OCI-LY1 (cell line): ENCODE results near the gene PRDM1.

Experiments used
- H2AFZ ChIP-seq: fragments of 200-600 bp; sonication (generic), shearing (Covaris generic); 2 replicates; pipeline ENCODE4 v1.6.0; 2014; ENCODE audit warnings: antibody characterized with exemption, mild to moderate bottlenecking, low read length
- H3F3A ChIP-seq: fragments of 200-600 bp; sonication (generic), shearing (Covaris generic); 2 replicates; pipeline ENCODE4 v1.6.0; 2014; ENCODE audit warnings: mild to moderate bottlenecking, antibody characterized with exemption, low read length, moderate library complexity; ENCODE audit not compliant: insufficient read depth
- H3K27ac ChIP-seq: fragments of 200-600 bp; sonication (generic); 2 replicates; pipeline ENCODE4 v1.5.1; 2014; ENCODE audit warnings: low read length, mixed run types, mild to moderate bottlenecking, low read depth; ENCODE audit not compliant: poor library complexity, severe bottlenecking
- H3K27me3 ChIP-seq: fragments of 200-600 bp; sonication (generic); 2 replicates; pipeline ENCODE4 v1.6.0; 2014; ENCODE audit warnings: antibody characterized with exemption, mild to moderate bottlenecking, low read length, moderate library complexity; ENCODE audit not compliant: insufficient read depth
- H3K36me3 ChIP-seq: fragments of 200-600 bp; sonication (generic); 2 replicates; pipeline ENCODE4 v1.6.1; 2014; ENCODE audit warnings: mild to moderate bottlenecking, antibody characterized with exemption, low read length, moderate library complexity, mixed read lengths; ENCODE audit not compliant: insufficient read depth
- H3K4me1 ChIP-seq: fragments of 200-600 bp; sonication (generic); 2 replicates; pipeline ENCODE4 v1.5.1; 2014; ENCODE audit warnings: mild to moderate bottlenecking, low read length, moderate library complexity; ENCODE audit not compliant: insufficient read depth, severe bottlenecking
- H3K4me2 ChIP-seq: fragments of 200-600 bp; sonication (generic), shearing (Covaris generic); 2 replicates; pipeline ENCODE4 v1.6.1; 2014; ENCODE audit warnings: low read length
- H3K4me3 ChIP-seq: fragments of 200-600 bp; sonication (generic); 2 replicates; pipeline ENCODE4 v1.5.1; 2014; ENCODE audit warnings: low read length, low read depth, mild to moderate bottlenecking, mixed read lengths; ENCODE audit not compliant: poor library complexity, severe bottlenecking
- H3K79me2 ChIP-seq: fragments of 200-600 bp; shearing (Covaris generic); 2 replicates; pipeline ENCODE4 v1.6.1; 2016; ENCODE audit warnings: mixed run types, low read length, mixed read lengths; ENCODE audit not compliant: insufficient read depth
- H3K9ac ChIP-seq: fragments of 200-600 bp; sonication (generic), shearing (Covaris generic); 2 replicates; pipeline ENCODE4 v1.6.1; 2014; ENCODE audit warnings: mild to moderate bottlenecking, low read length, mixed read lengths
- H3K9me2 ChIP-seq: fragments of 200-600 bp; sonication (generic), shearing (Covaris generic); 2 replicates; pipeline ENCODE4 v1.6.1; 2014; ENCODE audit warnings: low read depth, mild to moderate bottlenecking, low read length, mixed read lengths
- H3K9me3 ChIP-seq: fragments of 200-600 bp; shearing (Covaris generic); 2 replicates; pipeline ENCODE4 v1.6.1; 2014; ENCODE audit warnings: low read length, mixed read lengths
- H4K20me1 ChIP-seq: fragments of 200-600 bp; sonication (generic), shearing (Covaris generic); 2 replicates; pipeline ENCODE4 v1.6.0; 2016; ENCODE audit warnings: mild to moderate bottlenecking, low read length; ENCODE audit not compliant: insufficient read depth
- EZH2 ChIP-seq: fragments of 200-600 bp; sonication (generic), shearing (Covaris generic); IDR thresholded peaks from 2 replicates; pipeline ENCODE4 v1.8.0; 2017; ENCODE audit warnings: borderline replicate concordance, mixed run types, mild to moderate bottlenecking, antibody characterized with exemption, low read length, moderate library complexity, mixed read lengths
- TF ChIP-seq, protein P1 (sequence below): fragments of 200-600 bp; sonication (generic), shearing (Covaris generic); IDR thresholded peaks from 2 replicates; pipeline ENCODE4 v1.5.1; 2017; ENCODE audit warnings: mild to moderate bottlenecking, antibody characterized with exemption, low read length, moderate library complexity, mixed read lengths

The PRDM1 gene

DNA sequence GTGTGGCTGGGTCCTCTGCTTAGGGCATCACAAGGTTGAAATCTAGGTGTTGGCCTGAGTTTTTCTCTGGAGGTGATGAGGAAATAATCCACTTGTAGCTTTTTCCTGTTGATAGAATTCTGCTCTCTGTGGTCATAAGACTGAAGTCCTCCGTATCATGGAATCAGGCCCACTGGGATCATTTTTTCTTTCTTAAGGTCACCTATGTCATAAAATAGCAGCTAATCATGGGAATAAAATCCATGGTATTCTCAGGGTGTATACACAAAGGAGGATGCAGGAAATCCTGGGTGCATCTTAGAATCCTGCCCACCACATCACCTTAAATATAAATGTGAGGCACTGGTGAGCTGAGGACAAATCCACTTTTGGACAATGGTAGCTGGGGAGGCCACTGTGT, 72.7 kb downstream of the PRDM1 start:
- Histone ChIP-seq H3K9me2 (no peaks in the 10 kb centered on the region), H3F3A (no peaks in the 10 kb centered on the region), H3K9me3 (no peaks in the 10 kb centered on the region), H3K79me2 (no peaks in the 10 kb centered on the region), H3K4me3 (no peak overlapping the region), H2AFZ (no peak overlapping the region), H4K20me1 (no peaks in the 10 kb centered on the region), H3K36me3 (no peaks in the 10 kb centered on the region), H3K9ac (no peak overlapping the region), H3K4me1 (peaks cover 11% of the 10 kb centered on the region), H3K27me3 (no peaks in the 10 kb centered on the region), H3K4me2 (no peak overlapping the region), H3K27ac (no peak overlapping the region)
- no peak for TF ChIP-seq EZH2
- TF ChIP-seq, protein P1, sequence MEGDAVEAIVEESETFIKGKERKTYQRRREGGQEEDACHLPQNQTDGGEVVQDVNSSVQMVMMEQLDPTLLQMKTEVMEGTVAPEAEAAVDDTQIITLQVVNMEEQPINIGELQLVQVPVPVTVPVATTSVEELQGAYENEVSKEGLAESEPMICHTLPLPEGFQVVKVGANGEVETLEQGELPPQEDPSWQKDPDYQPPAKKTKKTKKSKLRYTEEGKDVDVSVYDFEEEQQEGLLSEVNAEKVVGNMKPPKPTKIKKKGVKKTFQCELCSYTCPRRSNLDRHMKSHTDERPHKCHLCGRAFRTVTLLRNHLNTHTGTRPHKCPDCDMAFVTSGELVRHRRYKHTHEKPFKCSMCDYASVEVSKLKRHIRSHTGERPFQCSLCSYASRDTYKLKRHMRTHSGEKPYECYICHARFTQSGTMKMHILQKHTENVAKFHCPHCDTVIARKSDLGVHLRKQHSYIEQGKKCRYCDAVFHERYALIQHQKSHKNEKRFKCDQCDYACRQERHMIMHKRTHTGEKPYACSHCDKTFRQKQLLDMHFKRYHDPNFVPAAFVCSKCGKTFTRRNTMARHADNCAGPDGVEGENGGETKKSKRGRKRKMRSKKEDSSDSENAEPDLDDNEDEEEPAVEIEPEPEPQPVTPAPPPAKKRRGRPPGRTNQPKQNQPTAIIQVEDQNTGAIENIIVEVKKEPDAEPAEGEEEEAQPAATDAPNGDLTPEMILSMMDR, result no peak
